A549 (cell line): Measurements from ENCODE around the gene TSHZ2. TPM values are rescaled to one million over a fixed set of nuclear protein-coding genes. Genes with fewer than 3 reads are reported as not detected.

Experiments used
- ATAC-seq, 2 experiments: fragments of 200-7000 bp in 1 of 2; fragments of >200 bp in 1 of 2; cut with Nextera tagmentation in 1 of 2; cut with Tn5 transposase in 1 of 2; 3 replicates each; pipeline versions ENCODE4 v1.8.0 to v1.9.1; 2018 to 2020; ENCODE audit warnings: mild to moderate bottlenecking in 1 of 2, moderate library complexity in 1 of 2
- CTCF ChIA-PET: fragments of 300-600 bp; sonication (Branson Sonifier 250); formaldehyde crosslinking; extraction: SDS; loops from one replicate; lab custom pipeline; 2021; ENCODE audit warnings: antibody characterized with exemption, inconsistent platforms; lab: Yijun Ruan, JAX
- POLR2A ChIA-PET: fragments of 350-600 bp; formaldehyde crosslinking; extraction: SDS; loops from one replicate; lab custom pipeline; 2021; ENCODE audit warnings: antibody characterized with exemption, inconsistent platforms; lab: Yijun Ruan, JAX
- DNase-seq, 2 experiments: peaks; one replicate each; pipeline versions ENCODE4 v3.0.0 to v3.0.0-alpha.2; 2011 to 2016; ENCODE audit warnings: low read depth in 1 of 2, low spot score in 1 of 2
- FAIRE-seq: peaks from 2 replicates; lab custom pipeline; 2011; peaks lifted over from hg19 to GRCh38; lab: Jason Lieb, UNC
- H3K27ac ChIP-seq, 2 experiments: fragments of >200 bp; sonication (Bioruptor Twin); formaldehyde crosslinking; 3 replicates each; pipeline ENCODE4 v1.5.1; 2016 to 2017
- H3K4me1 ChIP-seq: fragments of >200 bp; sonication (Bioruptor Twin); formaldehyde crosslinking; 3 replicates; pipeline ENCODE4 v1.6.1; 2016
- H3K4me2 ChIP-seq: fragments of >200 bp; sonication (Bioruptor Twin); formaldehyde crosslinking; 3 replicates; pipeline ENCODE4 v1.6.1; 2016
- H3K4me3 ChIP-seq: fragments of >200 bp; sonication (Bioruptor Twin); formaldehyde crosslinking; 3 replicates; pipeline ENCODE4 v1.5.1; 2016
- H3K9me3 ChIP-seq: fragments of >200 bp; sonication (Bioruptor Twin); formaldehyde crosslinking; 3 replicates; pipeline ENCODE4 v1.6.1; 2016
- CBX8 ChIP-seq: fragments of 200-600 bp; sonication (generic); IDR thresholded peaks from 2 replicates; pipeline ENCODE4 v1.6.1; 2016
- CHD2 ChIP-seq: fragments of 150-350 bp; IDR thresholded peaks from 2 replicates; pipeline ENCODE4 v1.6.1; 2014; ENCODE audit warnings: low read length; ENCODE audit not compliant: partially characterized antibody
- E2F6 ChIP-seq: IDR thresholded peaks from 2 replicates; pipeline ENCODE4 v1.6.1; 2012; ENCODE audit warnings: low read depth, borderline replicate concordance
- EHMT2 ChIP-seq: fragments of 200-600 bp; sonication (generic); IDR thresholded peaks from 2 replicates; pipeline ENCODE4 v1.6.1; 2016; ENCODE audit warnings: antibody characterized with exemption, low read depth, mild to moderate bottlenecking, moderate library complexity
- EP300 ChIP-seq, 2 experiments: fragments of >200 bp; sonication (Bioruptor Twin); formaldehyde crosslinking; IDR thresholded peaks; 2 replicates in 1 of 2; 3 replicates in 1 of 2; pipeline ENCODE4 v1.6.1; 2016 to 2017
- ESRRA ChIP-seq: fragments of 150-350 bp; IDR thresholded peaks from 2 replicates; pipeline ENCODE4 v1.6.1; 2014; ENCODE audit warnings: mild to moderate bottlenecking, low read length, borderline replicate concordance
- JUNB ChIP-seq: fragments of >200 bp; sonication (Bioruptor Twin); formaldehyde crosslinking; IDR thresholded peaks from 2 replicates; pipeline ENCODE4 v1.6.1; 2016
- KDM1A ChIP-seq: fragments of 200-600 bp; sonication (generic); IDR thresholded peaks from 2 replicates; pipeline ENCODE4 v1.6.1; 2016; ENCODE audit warnings: low read depth, mild to moderate bottlenecking
- MAX ChIP-seq: IDR thresholded peaks from 2 replicates; pipeline ENCODE4 v1.6.1; 2012
- MAZ ChIP-seq: fragments of 150-350 bp; IDR thresholded peaks from 2 replicates; pipeline ENCODE4 v1.6.1; 2014; ENCODE audit warnings: antibody characterized with exemption, low read depth, low read length, borderline replicate concordance
- NPAS2 ChIP-seq: fragments of 250-450 bp; sonication (Bioruptor Pico); IDR thresholded peaks from 2 replicates; pipeline ENCODE4 v1.8.0; 2022; ENCODE audit warnings: mild to moderate bottlenecking, moderate library complexity, borderline replicate concordance
- NR3C1 ChIP-seq: fragments of >200 bp; sonication (Bioruptor Twin); formaldehyde crosslinking; IDR thresholded peaks from 3 replicates; pipeline ENCODE4 v1.6.1; 2017
- PBX3 ChIP-seq: IDR thresholded peaks from 2 replicates; pipeline ENCODE4 v1.6.1; 2012
- PHF8 ChIP-seq: fragments of 200-600 bp; sonication (generic); IDR thresholded peaks from 2 replicates; pipeline ENCODE4 v1.6.1; 2016; ENCODE audit warnings: low read depth, mild to moderate bottlenecking, antibody characterized with exemption, moderate library complexity, borderline replicate concordance
- SMC3 ChIP-seq: fragments of >200 bp; sonication (Bioruptor Twin); formaldehyde crosslinking; IDR thresholded peaks from 3 replicates; pipeline ENCODE4 v1.6.1; 2018; ENCODE audit warnings: inconsistent platforms
- SREBF2 ChIP-seq: fragments of 450-650 bp; IDR thresholded peaks from 2 replicates; pipeline ENCODE4 v1.6.1; 2014; ENCODE audit warnings: mild to moderate bottlenecking, moderate library complexity
- TFCP2L1 ChIP-seq: fragments of 250-450 bp; sonication (Bioruptor Pico); IDR thresholded peaks from 2 replicates; pipeline ENCODE4 v1.5.0; 2021; ENCODE audit warnings: mild to moderate bottlenecking
- USF2 ChIP-seq: fragments of 450-650 bp; IDR thresholded peaks from 2 replicates; pipeline ENCODE4 v1.6.1; 2014; ENCODE audit warnings: antibody characterized with exemption
- ZNF302 ChIP-seq: fragments of 250-450 bp; sonication (Bioruptor Pico); IDR thresholded peaks from 2 replicates; pipeline ENCODE4 v1.9.0; 2021; ENCODE audit warnings: inconsistent platforms, mild to moderate bottlenecking, moderate library complexity
- WGBS: methylation state at CpG from one replicate; pipeline ENCODE4 v1.1.6; 2017; ENCODE audit errors: missing lambda C conversion rate; 5-methylcytosine and 5-hydroxymethylcytosine counted together
- polyA plus RNA-seq, 4 experiments: library from polyadenylated mRNA; depleted of rRNA in 3 of 4; stranded (reverse); fragments of >200 nt; fragmentation: RNase III in 1 of 4; extraction: RNeasy Plus Mini Kit Qiagen cat#74134 plus additional on column Dnase treatment in 1 of 4; gene quantifications; 2 replicates in 3 of 4; 3 replicates in 1 of 4; pipeline ENCODE4 v1.2.3, GENCODE V29; 2011 to 2017
- TF ChIP-seq, protein P1 (sequence below): fragments of 250-450 bp; sonication (Bioruptor Pico); IDR thresholded peaks from 2 replicates; pipeline ENCODE4 v1.5.0; 2021; ENCODE audit warnings: mild to moderate bottlenecking, moderate library complexity, borderline replicate concordance

TSHZ2 gene
- polyA plus RNA-seq, 2 of the 4 experiments (the other 2 are of a cell fraction) = not detected

DNA sequence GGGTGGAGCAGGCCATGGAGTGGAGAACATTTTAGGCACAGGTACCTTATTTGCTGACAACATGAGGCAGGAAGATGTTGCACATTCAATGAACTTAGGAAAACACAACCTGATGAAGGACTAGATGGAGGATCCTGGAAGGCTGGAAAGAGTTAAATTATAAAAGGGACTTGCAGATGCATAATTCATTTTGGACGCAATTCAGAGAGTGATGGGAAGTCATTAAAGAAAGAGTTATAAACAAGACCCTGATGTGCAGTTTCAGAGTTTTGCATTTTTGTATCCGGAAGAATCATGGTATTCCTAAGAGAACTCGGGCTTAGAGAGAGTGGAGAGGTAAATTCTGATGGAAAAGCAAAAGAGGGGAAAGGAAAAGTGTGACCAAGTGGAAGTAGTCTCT is 104.5 kb downstream of the TSHZ2 start:
- POLR2A ChIA-PET = no interaction called here
- TF ChIP-seq ESRRA (no peak), MAX (no peak), ZNF302 (no peak), TFCP2L1 (CRISPR knock-in tag) (no peak), EP300 (IDR thresholded peaks at IDR 0.05) (no peak), E2F6 (no peak), PBX3 (no peak), NR3C1 (no peak), JUNB (no peak), SREBF2 (no peak), EHMT2 (no peak), SMC3 (no peak), PHF8 (no peak), MAZ (no peak), CHD2 (no peak), USF2 (no peak)
- TF ChIP-seq, protein P1, sequence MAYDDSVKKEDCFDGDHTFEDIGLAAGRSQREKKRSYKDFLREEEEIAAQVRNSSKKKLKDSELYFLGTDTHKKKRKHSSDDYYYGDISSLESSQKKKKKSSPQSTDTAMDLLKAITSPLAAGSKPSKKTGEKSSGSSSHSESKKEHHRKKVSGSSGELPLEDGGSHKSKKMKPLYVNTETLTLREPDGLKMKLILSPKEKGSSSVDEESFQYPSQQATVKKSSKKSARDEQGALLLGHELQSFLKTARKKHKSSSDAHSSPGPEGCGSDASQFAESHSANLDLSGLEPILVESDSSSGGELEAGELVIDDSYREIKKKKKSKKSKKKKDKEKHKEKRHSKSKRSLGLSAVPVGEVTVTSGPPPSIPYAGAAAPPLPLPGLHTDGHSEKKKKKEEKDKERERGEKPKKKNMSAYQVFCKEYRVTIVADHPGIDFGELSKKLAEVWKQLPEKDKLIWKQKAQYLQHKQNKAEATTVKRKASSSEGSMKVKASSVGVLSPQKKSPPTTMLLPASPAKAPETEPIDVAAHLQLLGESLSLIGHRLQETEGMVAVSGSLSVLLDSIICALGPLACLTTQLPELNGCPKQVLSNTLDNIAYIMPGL = no peak
- H3K9me3 ChIP-seq = no peaks in the 10 kb centered on the region
- no peak for ATAC-seq
- H3K4me3 ChIP-seq = no peak overlapping the region
- H3K27ac ChIP-seq = no peak overlapping the region
- CTCF ChIA-PET = interaction anchor here (0.6 kb wide), 1 partner anchor 10 kb away, joined by 3 read pairs; no protein-coding TSS in a partner anchor
- FAIRE-seq = no peak
- 28% methylated on average over 3 of the region's 3 CpGs for WGBS
- no peak overlapping the region for H3K4me2 ChIP-seq
- DNase-seq = no peak
- no peaks in the 10 kb centered on the region for H3K4me1 ChIP-seq

GRCh38 chr20:53077373-53078205 is 105.4 kb downstream of the TSHZ2 start:
- no peak overlapping the region for H3K4me3 ChIP-seq
- ChIA-PET POLR2A (no interaction called here), CTCF (interaction anchor here (0.6 kb wide), 1 partner anchor 11 kb away, joined by 3 read pairs; no protein-coding TSS in a partner anchor)
- H3K4me1 ChIP-seq = no peaks in the 10 kb centered on the region
- H3K27ac ChIP-seq = no peak overlapping the region
- no peak overlapping the region for H3K4me2 ChIP-seq
- no peaks in the 10 kb centered on the region for H3K9me3 ChIP-seq
- FAIRE-seq (no peak), DNase-seq (no peak), ATAC-seq (no peak)
- TF ChIP-seq NPAS2 (CRISPR knock-in tag) = no peak
- no peak for TF ChIP-seq CBX8
- no peak for TF ChIP-seq EHMT2
- no peak for TF ChIP-seq KDM1A
- 26% methylated on average over 8 of the region's 8 CpGs for WGBS
